ENCODE measurements around the gene CERS1. TPM values are rescaled to one million over a fixed set of nuclear protein-coding genes. Genes with fewer than 3 reads are reported as not detected.

The CERS1 gene
- total RNA-seq, 1 donor from 2014 or later, result not detected

DNA sequence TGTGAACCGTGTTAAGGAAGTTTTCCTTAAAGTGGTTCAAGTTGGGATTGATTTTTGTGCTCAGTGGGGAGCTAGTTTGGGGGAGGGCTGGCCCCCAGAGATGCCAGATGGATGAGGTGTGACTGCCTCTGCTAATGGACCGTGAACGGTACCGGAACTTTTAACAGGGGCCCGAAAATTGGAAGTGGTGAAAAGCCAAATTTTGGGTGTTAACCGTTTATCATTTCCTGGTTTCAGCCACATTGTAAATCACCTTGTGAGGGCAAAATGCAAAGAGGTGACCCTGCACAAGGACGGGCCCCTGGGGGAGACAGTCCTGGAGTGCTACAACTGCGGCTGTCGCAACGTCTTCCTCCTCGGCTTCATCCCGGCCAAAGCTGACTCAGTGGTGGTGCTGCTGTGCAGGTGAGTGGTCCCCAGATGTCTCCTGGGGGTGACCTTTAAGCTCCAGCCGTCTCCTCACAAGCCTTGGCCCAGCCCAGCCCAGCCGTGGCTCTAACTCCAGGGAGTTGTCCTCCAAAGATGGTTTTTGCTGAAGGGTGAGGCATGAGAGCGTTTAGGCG is 46.0 kb downstream of the CERS1 start:
- Histone ChIP-seq H3K36me3 (peaks cover 49% of the 10 kb centered on the region in 2 donors), H3K4me3 (no peak overlapping the region), H3K9me3 (no peaks in the 10 kb centered on the region), H3K4me1 (peaks cover 23 to 43% of the 10 kb centered on the region in 2 donors), H3K27me3 (no peaks in the 10 kb centered on the region), H3K27ac (peak overlapping the region; percentile 81 to 90)
- intact Hi-C loops (cut with DNase I), result loop anchor here (2.0 to 10.0 kb wide), 3 partner anchors 165 to 393 kb away; partner anchors contain the start of gene CRTC1
- TF ChIP-seq, protein P1, sequence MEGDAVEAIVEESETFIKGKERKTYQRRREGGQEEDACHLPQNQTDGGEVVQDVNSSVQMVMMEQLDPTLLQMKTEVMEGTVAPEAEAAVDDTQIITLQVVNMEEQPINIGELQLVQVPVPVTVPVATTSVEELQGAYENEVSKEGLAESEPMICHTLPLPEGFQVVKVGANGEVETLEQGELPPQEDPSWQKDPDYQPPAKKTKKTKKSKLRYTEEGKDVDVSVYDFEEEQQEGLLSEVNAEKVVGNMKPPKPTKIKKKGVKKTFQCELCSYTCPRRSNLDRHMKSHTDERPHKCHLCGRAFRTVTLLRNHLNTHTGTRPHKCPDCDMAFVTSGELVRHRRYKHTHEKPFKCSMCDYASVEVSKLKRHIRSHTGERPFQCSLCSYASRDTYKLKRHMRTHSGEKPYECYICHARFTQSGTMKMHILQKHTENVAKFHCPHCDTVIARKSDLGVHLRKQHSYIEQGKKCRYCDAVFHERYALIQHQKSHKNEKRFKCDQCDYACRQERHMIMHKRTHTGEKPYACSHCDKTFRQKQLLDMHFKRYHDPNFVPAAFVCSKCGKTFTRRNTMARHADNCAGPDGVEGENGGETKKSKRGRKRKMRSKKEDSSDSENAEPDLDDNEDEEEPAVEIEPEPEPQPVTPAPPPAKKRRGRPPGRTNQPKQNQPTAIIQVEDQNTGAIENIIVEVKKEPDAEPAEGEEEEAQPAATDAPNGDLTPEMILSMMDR (IDR thresholded peaks at IDR 0.05), result no peak
- no peak for DNase-seq (ENCODE audit: low spot score in 2 of 2)

DNA sequence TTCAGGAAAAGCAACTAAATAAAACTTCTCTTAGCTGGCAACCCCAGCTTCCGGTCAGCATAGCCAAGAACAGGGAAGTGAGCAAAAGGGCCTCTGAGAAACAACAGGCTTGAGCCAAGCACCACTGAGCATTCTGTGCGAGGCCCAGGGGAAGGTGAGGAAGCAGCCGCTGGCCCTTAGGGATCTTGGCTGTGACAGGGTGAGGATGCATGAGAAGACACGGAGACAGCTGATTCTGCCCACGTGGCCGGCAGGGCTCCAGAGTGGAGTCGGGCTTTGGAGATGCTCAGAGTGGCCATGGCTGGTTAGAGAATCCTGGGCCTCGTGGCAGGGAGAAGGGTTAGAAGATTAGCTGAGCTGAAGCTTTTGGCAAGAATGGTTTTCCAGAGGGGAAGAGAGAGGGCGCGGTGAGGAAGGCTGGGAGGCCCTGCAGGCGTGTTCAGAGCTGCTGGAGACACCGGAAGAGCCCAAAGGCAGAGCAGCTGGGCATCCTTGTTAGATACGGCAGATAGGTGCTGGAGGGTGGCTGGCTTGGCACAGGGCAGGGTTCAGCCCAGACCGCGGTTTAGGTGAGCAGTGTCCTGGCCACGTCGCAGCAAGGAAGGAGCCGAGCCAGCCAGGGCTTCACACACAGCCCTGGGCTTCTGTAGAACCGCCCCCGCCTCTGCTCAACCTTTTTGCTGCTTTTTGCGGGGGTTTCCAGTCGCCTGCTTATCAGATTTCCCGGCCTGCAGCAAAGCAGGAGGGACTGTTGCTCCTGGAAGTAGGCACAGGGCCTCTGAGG is 46.9 kb downstream of the CERS1 start:
- Histone ChIP-seq H3K4me1 (peaks cover 23 to 43% of the 10 kb centered on the region in 2 donors), H3K27me3 (no peaks in the 10 kb centered on the region), H3K36me3 (peaks cover 40 to 41% of the 10 kb centered on the region in 2 donors), H3K4me3 (peak overlapping the region; percentile 18 to 28), H3K9me3 (no peaks in the 10 kb centered on the region), H3K27ac (peak overlapping the region; percentile 81 to 90)
- TF ChIP-seq, protein P1 (IDR thresholded peaks at IDR 0.05), result no peak
- intact Hi-C loops (cut with DNase I), result loop anchor here (2.0 to 10.0 kb wide), 3 partner anchors 164 to 392 kb away; partner anchors contain the start of gene CRTC1
- peak; percentile 66 to 91 for DNase-seq (ENCODE audit: low spot score in 2 of 2)

DNA sequence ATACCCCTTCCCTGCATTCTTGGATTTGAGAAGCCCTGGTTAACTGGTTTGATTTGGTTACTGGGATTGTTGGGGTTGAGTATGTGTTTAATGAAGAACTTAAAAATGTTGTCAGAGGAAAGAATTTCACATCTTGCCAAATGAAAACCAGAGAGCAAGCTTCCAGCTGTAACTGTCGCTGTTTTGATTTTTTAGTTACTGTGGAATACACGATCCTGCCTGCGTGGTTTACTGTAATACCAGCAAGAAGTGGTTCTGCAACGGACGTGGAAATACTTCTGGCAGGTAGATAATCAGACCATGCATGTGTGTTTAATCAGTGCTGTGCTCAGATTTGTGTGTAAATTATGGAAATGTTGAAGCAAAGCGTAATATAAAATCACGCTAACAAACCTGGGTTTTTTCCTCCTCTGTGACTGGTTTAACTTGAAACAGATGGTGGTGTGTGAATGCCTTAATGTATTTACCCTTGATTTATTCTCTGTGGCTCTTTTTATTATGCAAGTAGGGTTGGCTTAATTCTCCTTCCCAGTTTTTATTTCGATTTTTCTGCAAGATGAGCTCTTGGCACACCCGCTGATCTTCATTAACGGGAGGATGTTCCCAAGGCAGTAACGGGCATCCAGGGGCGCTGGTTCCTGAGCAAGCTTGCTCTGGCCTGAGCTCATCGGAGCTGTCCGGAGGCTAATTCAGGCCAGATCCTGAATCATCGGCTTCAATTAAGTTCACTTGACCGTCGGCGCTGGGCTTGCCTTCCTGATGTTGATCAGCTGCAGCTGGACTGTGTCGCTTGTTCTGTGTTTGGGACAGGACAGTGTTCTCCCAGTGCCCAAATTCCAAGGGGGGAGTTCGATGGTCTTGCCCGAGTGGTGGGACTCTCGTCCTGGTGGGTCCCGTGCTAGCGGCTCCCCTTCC is 48.2 kb downstream of the CERS1 start:
- TF ChIP-seq, protein P1 (IDR thresholded peaks at IDR 0.05), result no peak
- peak overlapping the region; percentile 81 to 90 for H3K27ac ChIP-seq
- peaks cover 28 to 29% of the 10 kb centered on the region in 2 donors for H3K36me3 ChIP-seq
- DNase-seq (ENCODE audit: low spot score in 2 of 2), result no peak
- H3K4me1 ChIP-seq, result peaks cover 23 to 47% of the 10 kb centered on the region in 2 donors
- no peaks in the 10 kb centered on the region for H3K27me3 ChIP-seq
- no peaks in the 10 kb centered on the region for H3K9me3 ChIP-seq
- peak overlapping the region in 1 of 2 donors; percentile 18 for H3K4me3 ChIP-seq
- intact Hi-C loops (cut with DNase I), result loop anchor here (2.0 to 10.0 kb wide), 3 partner anchors 163 to 391 kb away; partner anchors contain the start of gene CRTC1

DNA sequence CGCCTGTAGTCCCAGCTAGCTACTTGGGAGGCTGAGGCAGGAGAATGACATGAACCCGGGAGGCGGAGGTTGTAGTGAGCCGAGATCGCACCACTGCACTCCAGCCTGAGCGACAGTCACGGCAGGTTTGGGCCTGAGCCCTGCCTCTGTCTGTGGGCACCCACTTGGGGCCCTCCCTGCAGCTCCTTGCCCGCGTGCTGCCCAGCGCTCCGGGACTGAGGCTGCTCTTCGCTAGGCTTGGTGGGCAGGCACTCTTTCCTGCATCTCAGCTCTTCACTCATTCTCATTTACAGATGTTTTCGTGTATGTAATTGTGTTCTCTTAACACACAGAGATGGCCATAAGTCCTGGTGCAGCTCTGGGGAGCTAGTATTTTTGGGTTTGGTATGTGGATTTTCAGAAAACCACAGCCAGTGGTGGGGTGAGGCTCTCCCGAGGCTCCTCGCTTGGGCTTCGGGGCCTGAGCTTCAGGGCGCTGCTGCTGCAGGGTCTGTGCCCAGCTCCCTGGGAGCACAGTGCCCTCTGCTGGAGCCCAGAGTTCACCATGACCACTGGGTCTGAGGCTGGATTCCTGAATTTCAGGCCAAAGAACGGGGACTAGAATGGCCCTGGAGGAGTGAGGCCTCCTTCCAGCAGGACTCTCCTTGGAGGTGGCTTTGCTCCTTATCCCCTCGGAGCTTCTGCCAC is 49.0 kb downstream of the CERS1 start:
- TF ChIP-seq, protein P1 (IDR thresholded peaks at IDR 0.05), result peak; percentile 77 to 86 (median 77)
- no peak overlapping the region for H3K4me3 ChIP-seq

More for the DNA sequence above, 49.0 kb downstream of the CERS1 start:
- Histone ChIP-seq H3K36me3 (peaks cover 20 to 21% of the 10 kb centered on the region in 2 donors), H3K9me3 (no peaks in the 10 kb centered on the region), H3K27ac (peak overlapping the region; percentile 81 to 90), H3K4me1 (peaks cover 23 to 47% of the 10 kb centered on the region in 2 donors), H3K27me3 (no peaks in the 10 kb centered on the region)
- intact Hi-C loops (cut with DNase I), result loop anchor here (5.0 to 10.0 kb wide), 2 partner anchors 162 to 390 kb away; partner anchors contain the start of gene CRTC1
- peak in 1 of 2 donors; percentile 86 for DNase-seq (ENCODE audit: low spot score in 2 of 2)

Data from ascending aorta (tissue), 2 donors.